ENCODE data around the gene TRPV6. TPM values are rescaled to one million over a fixed set of nuclear protein-coding genes. Genes with fewer than 3 reads are reported as not detected.

The TRPV6 gene
- total RNA-seq (2021): not detected in 2 replicates
- not detected for Bru-seq, nascent RNA
- BruChase-seq, experiment 1, labeled RNA remaining after a 2-hour chase: not detected
- percentile 6 among the genes with signal in this experiment for BruChase-seq, experiment 2, labeled RNA remaining after a 6-hour chase
- long read RNA-seq: 0 reads

DNA sequence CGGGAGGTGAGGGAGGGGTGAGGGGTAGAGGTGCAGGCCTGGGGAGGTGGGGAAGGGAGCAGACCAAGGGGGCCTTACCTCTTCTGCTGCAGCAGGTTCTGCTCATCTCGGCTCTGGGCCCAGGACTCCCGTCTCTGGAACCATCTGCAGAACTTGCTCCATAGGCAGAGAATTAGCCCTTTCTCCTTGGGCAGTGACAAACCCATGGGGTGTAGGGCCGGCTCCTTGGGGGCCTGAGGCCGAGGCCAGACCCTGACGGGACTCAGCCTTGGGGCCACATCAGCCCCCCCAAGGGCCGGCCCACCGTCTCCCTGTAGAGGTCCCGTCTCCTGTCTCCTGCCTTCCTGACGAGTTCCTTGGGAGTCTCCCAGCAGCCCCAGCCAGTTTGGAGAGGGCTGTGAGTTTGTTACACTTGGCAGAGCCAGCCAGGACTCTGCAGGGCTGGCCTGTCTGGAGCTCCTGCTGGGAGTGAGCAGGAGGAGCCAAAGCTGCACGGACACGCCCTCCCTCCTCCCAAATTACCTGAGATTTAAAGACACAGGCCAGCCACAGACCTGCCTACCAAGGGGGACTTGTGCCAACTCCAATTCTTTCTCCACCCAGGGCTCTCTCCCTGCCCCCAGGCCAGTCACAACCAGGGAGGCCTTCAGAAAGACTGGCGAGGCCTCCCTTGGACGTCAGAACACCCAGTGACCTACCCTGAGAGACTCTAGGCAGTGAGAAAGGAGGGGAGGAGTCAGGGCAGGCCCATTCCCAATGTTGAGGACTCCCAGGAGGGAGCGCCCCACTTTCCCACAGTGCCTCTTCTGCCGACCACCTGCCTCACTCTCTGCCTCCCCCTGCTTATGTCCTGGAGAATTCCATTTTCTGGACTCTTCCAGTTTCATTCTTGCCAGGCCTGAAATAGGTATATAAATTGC, at the start of gene TRPV6:
TSS of gene TRPV6 (minus strand) at position 435 of the 920 bp plus-strand sequence.
- Histone ChIP-seq H3K27me3 (replicated peaks; ENCODE audit: insufficient read depth, low read depth, low read length, poor library complexity) (peaks cover 30% of the 10 kb centered on the region), H3K4me3 (ENCODE audit: low read depth, low read length, poor library complexity, severe bottlenecking) (no peak within 1 kb of the TSS), H3K9me3 (ENCODE audit: low read depth, low read length, poor library complexity, severe bottlenecking) (no peaks in the 10 kb centered on the region), H3K4me1 (ENCODE audit: insufficient read depth, low read length, poor library complexity, severe bottlenecking) (no peaks in the 10 kb centered on the region), H3K27ac (ENCODE audit: low read depth, low read length, poor library complexity, severe bottlenecking) (no peak within 1 kb of the TSS), H3K36me3 (ENCODE audit: insufficient read depth, low read length, poor library complexity, severe bottlenecking) (no peaks in the 10 kb centered on the region)
- BruUV-seq (replicated peaks): no TSS peak
- ChIA-PET POLR2A (ENCODE audit: low non-redundant PET) (no interaction called here), CTCF (no interaction called here)
- TF ChIP-seq, protein P1, sequence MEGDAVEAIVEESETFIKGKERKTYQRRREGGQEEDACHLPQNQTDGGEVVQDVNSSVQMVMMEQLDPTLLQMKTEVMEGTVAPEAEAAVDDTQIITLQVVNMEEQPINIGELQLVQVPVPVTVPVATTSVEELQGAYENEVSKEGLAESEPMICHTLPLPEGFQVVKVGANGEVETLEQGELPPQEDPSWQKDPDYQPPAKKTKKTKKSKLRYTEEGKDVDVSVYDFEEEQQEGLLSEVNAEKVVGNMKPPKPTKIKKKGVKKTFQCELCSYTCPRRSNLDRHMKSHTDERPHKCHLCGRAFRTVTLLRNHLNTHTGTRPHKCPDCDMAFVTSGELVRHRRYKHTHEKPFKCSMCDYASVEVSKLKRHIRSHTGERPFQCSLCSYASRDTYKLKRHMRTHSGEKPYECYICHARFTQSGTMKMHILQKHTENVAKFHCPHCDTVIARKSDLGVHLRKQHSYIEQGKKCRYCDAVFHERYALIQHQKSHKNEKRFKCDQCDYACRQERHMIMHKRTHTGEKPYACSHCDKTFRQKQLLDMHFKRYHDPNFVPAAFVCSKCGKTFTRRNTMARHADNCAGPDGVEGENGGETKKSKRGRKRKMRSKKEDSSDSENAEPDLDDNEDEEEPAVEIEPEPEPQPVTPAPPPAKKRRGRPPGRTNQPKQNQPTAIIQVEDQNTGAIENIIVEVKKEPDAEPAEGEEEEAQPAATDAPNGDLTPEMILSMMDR (conservative IDR thresholded peaks at IDR 0.05; ENCODE audit: low read depth, low read length): no peak
- no peak for TF ChIP-seq EZH2 (IDR thresholded peaks at IDR 0.05; ENCODE audit: borderline replicate concordance, low read depth, low read length, poor library complexity, severe bottlenecking)
- intact Hi-C loops (cut with micrococcal nuclease; ENCODE audit: unreplicated experiment): no loop called here
- DNase-seq (ENCODE audit: low spot score): no peak

DNA sequence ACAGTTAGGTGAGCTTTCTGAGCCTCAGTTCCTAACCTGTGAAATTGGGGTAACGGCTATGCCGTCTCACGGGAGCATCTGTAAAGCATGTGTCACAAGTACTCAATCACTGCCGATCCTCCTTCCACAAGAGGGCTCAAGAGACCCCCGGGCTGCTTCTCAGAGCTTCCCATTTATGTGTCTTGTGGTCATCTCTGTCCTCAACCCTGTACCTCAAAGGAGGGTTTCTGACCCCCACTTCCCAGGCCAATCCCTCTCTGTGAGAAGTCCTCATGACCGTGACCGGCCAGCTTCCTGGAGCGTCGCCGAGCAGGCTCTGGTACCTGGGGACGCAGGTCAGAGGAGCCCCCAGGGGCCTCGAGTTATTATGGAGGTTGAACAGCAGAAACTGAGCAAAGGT, 48.5 kb upstream of the TRPV6 start:
- BruUV-seq (replicated peaks): no TSS peak
- Histone ChIP-seq H3K27ac (ENCODE audit: low read depth, low read length, poor library complexity, severe bottlenecking) (no peak overlapping the region), H3K36me3 (ENCODE audit: insufficient read depth, low read length, poor library complexity, severe bottlenecking) (no peaks in the 10 kb centered on the region), H3K9me3 (ENCODE audit: low read depth, low read length, poor library complexity, severe bottlenecking) (no peaks in the 10 kb centered on the region), H3K4me3 (ENCODE audit: low read depth, low read length, poor library complexity, severe bottlenecking) (no peak overlapping the region), H3K27me3 (replicated peaks; ENCODE audit: insufficient read depth, low read depth, low read length, poor library complexity) (peaks cover 4% of the 10 kb centered on the region), H3K4me1 (ENCODE audit: insufficient read depth, low read length, poor library complexity, severe bottlenecking) (no peaks in the 10 kb centered on the region)
- ChIA-PET CTCF (no interaction called here), POLR2A (ENCODE audit: low non-redundant PET) (no interaction called here)
- DNase-seq (ENCODE audit: low spot score): no peak
- intact Hi-C loops (cut with micrococcal nuclease; ENCODE audit: unreplicated experiment): no loop called here
- no peak for TF ChIP-seq EZH2 (IDR thresholded peaks at IDR 0.05; ENCODE audit: borderline replicate concordance, low read depth, low read length, poor library complexity, severe bottlenecking)
- TF ChIP-seq, protein P1 (conservative IDR thresholded peaks at IDR 0.05; ENCODE audit: low read depth, low read length): no peak

DNA sequence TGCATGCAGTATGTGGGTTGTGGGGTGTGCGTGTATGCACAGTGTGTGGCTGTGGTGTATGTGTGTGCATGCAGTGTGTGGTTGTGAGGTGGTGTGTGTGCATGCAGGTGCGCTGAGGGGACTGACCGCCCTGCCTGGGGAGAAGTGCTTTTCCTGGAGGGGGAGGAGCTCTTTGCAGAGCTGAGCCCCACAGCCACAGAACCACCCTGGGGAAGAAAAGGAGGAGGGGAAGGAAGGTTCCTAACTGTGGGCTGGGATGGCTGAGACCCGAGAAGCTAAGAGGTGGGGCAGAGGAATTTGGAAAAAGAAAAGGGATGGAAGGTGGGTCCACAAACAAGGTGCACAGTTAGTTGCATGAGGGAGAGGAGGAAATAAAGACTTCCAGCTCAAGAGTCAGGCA, 48.1 kb upstream of the TRPV6 start, which contains the start of gene TRPV5:
TSS of gene TRPV5 (minus strand) at position 123 of the 400 bp plus-strand sequence. CDS start 287 bp downstream, outside the sequence.
- Histone ChIP-seq H3K27ac (ENCODE audit: low read depth, low read length, poor library complexity, severe bottlenecking) (no peak within 1 kb of the TSS), H3K36me3 (ENCODE audit: insufficient read depth, low read length, poor library complexity, severe bottlenecking) (no peaks in the 10 kb centered on the region), H3K4me1 (ENCODE audit: insufficient read depth, low read length, poor library complexity, severe bottlenecking) (no peaks in the 10 kb centered on the region), H3K27me3 (replicated peaks; ENCODE audit: insufficient read depth, low read depth, low read length, poor library complexity) (peaks cover 4% of the 10 kb centered on the region), H3K4me3 (ENCODE audit: low read depth, low read length, poor library complexity, severe bottlenecking) (no peak within 1 kb of the TSS), H3K9me3 (ENCODE audit: low read depth, low read length, poor library complexity, severe bottlenecking) (no peaks in the 10 kb centered on the region)
- no TSS peak for BruUV-seq (replicated peaks)
- TF ChIP-seq, protein P1 (conservative IDR thresholded peaks at IDR 0.05; ENCODE audit: low read depth, low read length): no peak
- no peak for TF ChIP-seq EZH2 (IDR thresholded peaks at IDR 0.05; ENCODE audit: borderline replicate concordance, low read depth, low read length, poor library complexity, severe bottlenecking)
- intact Hi-C loops (cut with micrococcal nuclease; ENCODE audit: unreplicated experiment): no loop called here
- ChIA-PET CTCF (no interaction called here), POLR2A (ENCODE audit: low non-redundant PET) (no interaction called here)
- no peak for DNase-seq (ENCODE audit: low spot score)

Data from A673 (cell line).